GM19438 (cell line): ENCODE measurements around the gene RIPPLY3.

Source experiments
- ATAC-seq: cut with Tn5 transposase; IDR thresholded peaks from one replicate; pipeline ENCODE4 v1.9.1; 2021; ENCODE audit warnings: low read depth; ENCODE audit not compliant: unreplicated experiment

Gene RIPPLY3

GRCh38 chr21:37055271-37055855 is 48.9 kb downstream of the RIPPLY3 start:
- no peak for ATAC-seq

DNA sequence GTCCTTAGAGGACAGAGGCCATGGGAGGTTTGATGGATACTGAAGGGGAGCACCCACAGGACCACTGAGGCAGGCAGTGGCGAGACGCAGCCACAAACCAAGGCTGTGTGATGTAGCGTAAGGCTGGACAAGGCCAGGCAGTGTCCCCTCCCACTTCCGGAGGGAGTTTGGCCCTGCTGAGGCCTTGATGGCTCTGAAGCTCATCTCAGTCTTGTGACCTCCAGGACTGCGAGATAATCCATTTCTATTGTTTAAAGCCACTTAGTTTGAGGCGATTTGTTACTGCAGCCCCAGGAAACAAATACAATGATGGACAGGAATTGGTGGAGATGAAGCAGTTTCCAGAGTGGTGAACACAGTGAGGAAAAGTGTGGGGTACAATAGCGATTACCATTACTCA is 51.1 kb downstream of the RIPPLY3 start:
- no peak for ATAC-seq

DNA sequence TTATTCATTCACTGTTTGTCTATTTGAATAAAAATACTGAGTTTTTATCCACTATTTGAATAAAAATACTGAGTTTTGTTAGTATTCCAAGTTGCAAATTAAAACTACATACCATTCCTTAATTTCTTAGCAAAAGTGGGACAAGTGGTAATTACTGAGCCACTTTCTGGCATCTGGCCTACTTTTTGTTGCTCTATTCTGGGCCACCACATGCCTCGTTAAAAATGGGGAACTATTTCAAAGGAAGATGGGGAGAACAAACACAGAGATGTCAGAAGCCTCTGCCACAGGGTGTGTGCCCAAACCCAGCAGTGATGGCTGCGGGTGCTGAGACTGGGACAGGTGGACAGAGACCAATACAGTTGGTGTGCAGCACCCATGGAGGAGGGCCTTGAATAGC is 51.8 kb downstream of the RIPPLY3 start:
- no peak for ATAC-seq

- no peak for ATAC-seq
Observed at GRCh38 chr21:37059181-37059580, 52.7 kb downstream of the RIPPLY3 start.

DNA sequence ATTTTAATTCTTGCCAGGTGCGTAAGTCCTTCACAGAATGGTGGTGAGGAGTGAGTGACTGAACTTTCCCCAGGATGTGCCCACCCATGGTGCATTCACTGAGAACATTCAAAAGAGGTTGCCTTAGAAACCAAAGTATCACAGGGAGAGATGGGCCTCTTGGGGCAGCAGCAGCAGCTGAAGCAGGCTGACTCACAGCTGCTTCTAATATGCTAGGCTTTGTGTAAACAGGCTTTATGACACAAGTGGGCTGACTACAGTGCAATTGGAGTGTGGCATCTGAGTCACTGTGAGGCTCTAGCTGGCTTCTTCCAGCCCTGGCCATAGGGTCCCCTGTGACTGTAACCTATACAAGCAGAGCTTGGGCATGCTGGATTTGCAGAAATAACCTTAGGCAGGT is 53.8 kb downstream of the RIPPLY3 start:
- no peak for ATAC-seq

DNA sequence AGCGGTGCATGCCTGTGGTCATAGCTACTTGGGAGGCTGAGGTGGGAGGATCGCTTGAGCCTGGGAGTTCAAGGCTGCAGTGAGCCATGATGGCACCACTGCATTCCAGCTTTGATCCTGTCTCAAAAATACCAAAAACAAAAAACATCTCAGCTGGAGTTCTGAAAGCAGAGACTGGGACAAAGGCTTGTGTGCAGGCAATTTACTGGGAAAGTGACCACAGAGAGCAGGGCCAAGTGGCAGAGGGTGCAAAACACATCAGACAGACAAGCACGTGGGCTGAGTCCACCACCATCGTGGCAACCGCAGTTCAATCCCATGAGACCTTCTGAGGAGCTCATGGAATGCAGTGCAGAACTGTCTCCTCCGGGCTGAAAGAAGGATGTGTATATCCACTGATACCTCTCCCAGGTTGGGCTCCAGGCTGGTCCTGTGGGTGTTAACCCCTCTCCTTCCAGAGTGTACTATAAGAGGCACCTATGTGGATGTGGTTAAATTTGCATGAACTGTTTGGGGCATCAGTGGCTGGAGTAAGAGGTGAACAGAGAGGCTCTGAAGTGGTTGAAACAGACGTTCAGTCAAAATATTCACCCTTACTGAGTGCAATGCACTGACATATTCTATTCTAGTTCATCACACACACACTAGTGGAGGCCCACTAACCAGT is 55.6 kb downstream of the RIPPLY3 start:
- no peak for ATAC-seq

DNA sequence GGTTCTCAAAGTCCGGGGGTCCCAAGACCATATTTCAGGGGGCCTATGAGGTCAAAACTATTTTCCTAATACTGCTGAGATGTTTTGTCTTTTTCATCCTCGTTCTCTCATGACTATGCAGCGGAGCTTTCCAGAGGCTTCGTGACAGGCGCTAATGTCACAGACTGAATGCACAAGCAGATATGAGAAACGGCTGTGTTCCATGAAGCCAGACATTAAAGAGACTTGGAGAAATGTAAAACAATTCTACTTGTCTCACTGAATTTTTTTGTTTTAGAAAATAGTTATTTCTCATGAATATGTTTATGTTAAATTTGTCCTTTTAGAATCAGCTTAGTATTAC is 56.1 kb downstream of the RIPPLY3 start:
- no peak for ATAC-seq

DNA sequence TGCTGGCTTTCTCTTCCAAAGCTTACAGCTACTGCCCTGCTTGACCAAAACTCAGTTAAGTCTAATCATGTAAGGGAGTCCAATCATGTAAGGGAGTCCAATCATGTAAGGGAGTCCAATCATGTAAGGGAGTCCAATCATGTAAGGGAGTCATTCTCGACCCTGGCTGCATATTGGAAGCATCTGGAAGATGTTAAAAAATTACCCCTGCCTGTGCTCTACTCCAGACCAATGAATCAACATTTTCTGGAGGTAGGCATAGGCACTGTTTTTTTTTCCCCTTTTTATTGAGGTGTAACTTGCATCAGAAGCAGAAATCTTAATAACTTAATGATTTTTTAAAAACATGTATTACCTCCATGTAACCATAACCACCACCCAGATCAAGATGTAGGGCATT is 56.9 kb downstream of the RIPPLY3 start:
- ATAC-seq: no peak

DNA sequence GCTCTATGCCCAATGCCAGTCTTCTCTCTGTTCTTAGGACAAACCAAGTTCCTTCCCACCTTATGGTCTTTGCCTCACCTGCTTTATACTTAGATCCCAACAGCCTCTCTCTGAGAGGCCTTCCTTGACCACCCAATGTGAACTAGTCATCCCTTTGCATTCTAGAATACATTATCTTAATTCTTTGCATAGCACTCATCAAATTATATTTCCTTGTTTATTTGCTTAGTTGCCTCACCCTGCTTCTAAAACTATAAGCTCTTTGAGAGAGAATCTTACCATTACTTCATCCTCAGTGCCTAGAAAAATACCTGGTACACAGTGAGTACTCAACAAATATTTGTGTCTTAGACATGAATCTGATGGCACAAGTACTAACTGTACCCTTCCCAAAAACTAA is 58.3 kb downstream of the RIPPLY3 start:
- ATAC-seq: no peak

- no peak for ATAC-seq
Observed at GRCh38 chr21:37065561-37066177, 59.2 kb downstream of the RIPPLY3 start.
